22Rv1 (cell line): ENCODE measurements around the gene BCL10.

Experiments
- ZFX ChIP-seq: fragments of 450-650 bp; IDR thresholded peaks from 2 replicates; pipeline ENCODE4 v1.6.1; 2017; ENCODE audit warnings: antibody characterized with exemption, borderline replicate concordance
- TF ChIP-seq, protein P1 (sequence below): fragments of 450-650 bp; IDR thresholded peaks from 2 replicates; pipeline ENCODE4 v1.5.1; 2017; ENCODE audit warnings: mild to moderate bottlenecking

DNA sequence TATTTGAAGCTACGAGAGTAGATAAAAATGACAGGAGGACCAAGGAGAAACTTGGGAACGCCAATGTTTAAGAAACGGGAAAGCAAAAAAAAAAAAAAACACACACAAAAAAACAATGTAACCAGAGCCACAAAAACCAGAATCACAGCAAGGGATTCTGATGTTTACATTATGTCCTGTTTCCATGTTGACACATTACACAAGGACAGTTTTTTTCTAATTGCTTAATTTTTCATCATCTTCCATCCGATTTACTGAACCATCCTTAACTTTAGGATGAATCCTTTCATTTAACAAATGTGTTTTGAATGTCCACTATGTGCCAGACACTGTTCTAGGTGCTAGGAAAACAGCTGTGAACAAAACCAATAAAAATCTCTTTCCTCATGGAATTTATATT is 1.4 kb upstream of the BCL10 start:
- TF ChIP-seq, protein P1, sequence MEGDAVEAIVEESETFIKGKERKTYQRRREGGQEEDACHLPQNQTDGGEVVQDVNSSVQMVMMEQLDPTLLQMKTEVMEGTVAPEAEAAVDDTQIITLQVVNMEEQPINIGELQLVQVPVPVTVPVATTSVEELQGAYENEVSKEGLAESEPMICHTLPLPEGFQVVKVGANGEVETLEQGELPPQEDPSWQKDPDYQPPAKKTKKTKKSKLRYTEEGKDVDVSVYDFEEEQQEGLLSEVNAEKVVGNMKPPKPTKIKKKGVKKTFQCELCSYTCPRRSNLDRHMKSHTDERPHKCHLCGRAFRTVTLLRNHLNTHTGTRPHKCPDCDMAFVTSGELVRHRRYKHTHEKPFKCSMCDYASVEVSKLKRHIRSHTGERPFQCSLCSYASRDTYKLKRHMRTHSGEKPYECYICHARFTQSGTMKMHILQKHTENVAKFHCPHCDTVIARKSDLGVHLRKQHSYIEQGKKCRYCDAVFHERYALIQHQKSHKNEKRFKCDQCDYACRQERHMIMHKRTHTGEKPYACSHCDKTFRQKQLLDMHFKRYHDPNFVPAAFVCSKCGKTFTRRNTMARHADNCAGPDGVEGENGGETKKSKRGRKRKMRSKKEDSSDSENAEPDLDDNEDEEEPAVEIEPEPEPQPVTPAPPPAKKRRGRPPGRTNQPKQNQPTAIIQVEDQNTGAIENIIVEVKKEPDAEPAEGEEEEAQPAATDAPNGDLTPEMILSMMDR, result no peak
- no peak for TF ChIP-seq ZFX
